HCT116 (cell line): ENCODE measurements around the gene CCDC177. TPM values are rescaled to one million over a fixed set of nuclear protein-coding genes. Genes with fewer than 3 reads are reported as not detected.
A peak's percentile ranks its signal among the peaks of the same experiment; 100 is the strongest.

ENCODE experiments used
- ATAC-seq: fragments of 200-7000 bp; cut with Tn5 transposase; 2 replicates; pipeline ENCODE4 v1.9.1; 2020; ENCODE audit warnings: mild to moderate bottlenecking, moderate library complexity
- BruUV-seq: library from RNA; stranded (reverse); fragments of 400-500 nt; replicated peaks from 2 replicates; lab custom pipeline; 2021; lab: Mats Ljungman, UMichigan
- CTCF ChIA-PET: fragments of 300-600 bp; sonication (Branson Sonifier 250); formaldehyde crosslinking; loops from one replicate; lab custom pipeline; 2021; ENCODE audit warnings: antibody characterized with exemption; lab: Charles Lee
- POLR2A ChIA-PET: fragments of 300-600, 350-600 bp; sonication (Branson Sonifier 250); formaldehyde crosslinking; loops from one replicate; lab custom pipeline; 2021; ENCODE audit warnings: antibody characterized with exemption; lab: Charles Lee
- RAD21 ChIA-PET, 2 experiments: fragments of 300-600 bp; sonication (Branson Sonifier 250); formaldehyde crosslinking; loops; one replicate each; lab custom pipeline; 2023; ENCODE audit warnings: low total read pairs in 2 of 2; ENCODE audit not compliant: uncharacterized antibody in 2 of 2, unreplicated experiment in 2 of 2, low non-redundant PET in 1 of 2; lab: Charles Lee
- DNase-seq: peaks from one replicate; pipeline ENCODE4 v3.0.0-alpha.2; 2010; ENCODE audit warnings: low read depth, low spot score
- H2AFZ ChIP-seq: fragments of 200-600 bp; shearing (Covaris generic), sonication (generic); 2 replicates; pipeline ENCODE4 v1.6.1; 2017; ENCODE audit warnings: low read depth, mixed run types, mixed read lengths, antibody characterized with exemption, low read length; ENCODE audit not compliant: poor library complexity, severe bottlenecking
- H3K27ac ChIP-seq: 2 replicates; pipeline ENCODE4 v1.5.1; 2012; ENCODE audit warnings: low read depth, low read length
- H3K27me3 ChIP-seq: fragments of 200-600 bp; sonication (generic); 2 replicates; pipeline ENCODE4 v1.6.1; 2016; ENCODE audit warnings: mixed run types, low read length, mixed read lengths; ENCODE audit not compliant: insufficient read depth
- H3K36me3 ChIP-seq, 2 experiments: fragments of 200-500 bp in 1 of 2; fragments of 200-600 bp in 1 of 2; sonication (Bioruptor generic) in 1 of 2; sonication (generic) in 1 of 2; 2 replicates each; pipeline versions ENCODE4 v1.5.1 to v1.6.1; 2014 to 2016; ENCODE audit warnings: low read length in 2 of 2, inconsistent platforms in 1 of 2, mixed read lengths in 1 of 2, mixed run types in 1 of 2; ENCODE audit not compliant: insufficient read depth in 2 of 2, control insufficient read depth in 1 of 2
- H3K4me1 ChIP-seq, 2 experiments: fragments of 200-600 bp in 1 of 2; sonication (generic) in 1 of 2; 2 replicates each; pipeline versions ENCODE4 v1.5.1 to v1.6.1; 2012 to 2017; ENCODE audit warnings: low read length in 2 of 2, inconsistent platforms in 1 of 2, mild to moderate bottlenecking in 1 of 2, mixed read lengths in 1 of 2, mixed run types in 1 of 2, moderate library complexity in 1 of 2; ENCODE audit not compliant: insufficient read depth in 2 of 2, control insufficient read depth in 1 of 2
- H3K4me2 ChIP-seq: fragments of 200-600 bp; sonication (generic); 2 replicates; pipeline ENCODE4 v1.6.1; 2017; ENCODE audit warnings: mixed run types, low read length, mixed read lengths
- H3K4me3 ChIP-seq, 2 experiments: fragments of 200-600 bp in 1 of 2; sonication (generic) in 1 of 2; replicated peaks in 1 of 2; 2 replicates each; pipeline ENCODE4 v1.5.1; 2011 to 2016; ENCODE audit warnings: low read length in 2 of 2, control low read depth in 1 of 2, low read depth in 1 of 2, mild to moderate bottlenecking in 1 of 2, mixed read lengths in 1 of 2, mixed run types in 1 of 2
- H3K79me2 ChIP-seq: fragments of 200-600 bp; sonication (generic); 2 replicates; pipeline ENCODE4 v1.6.1; 2017; ENCODE audit warnings: mild to moderate bottlenecking, mixed run types, low read length, moderate library complexity, mixed read lengths; ENCODE audit not compliant: insufficient read depth
- H3K9ac ChIP-seq: fragments of 200-600 bp; sonication (generic); 2 replicates; pipeline ENCODE4 v1.6.1; 2016; ENCODE audit warnings: low read length, mixed read lengths
- H3K9me2 ChIP-seq: fragments of 200-600 bp; sonication (generic), shearing (Covaris generic); 2 replicates; pipeline ENCODE4 v1.6.1; 2017; ENCODE audit warnings: mixed run types, mild to moderate bottlenecking, moderate library complexity; ENCODE audit not compliant: insufficient read depth
- H3K9me3 ChIP-seq, 2 experiments: fragments of 200-500 bp in 1 of 2; fragments of 200-600 bp in 1 of 2; sonication (Bioruptor generic) in 1 of 2; sonication (generic) in 1 of 2; 2 replicates each; pipeline ENCODE4 v1.6.1; 2014 to 2017; ENCODE audit warnings: low read length in 2 of 2, mixed read lengths in 2 of 2, inconsistent platforms in 1 of 2, low read depth in 1 of 2, mild to moderate bottlenecking in 1 of 2, mixed run types in 1 of 2, moderate library complexity in 1 of 2; ENCODE audit not compliant: control insufficient read depth in 1 of 2, insufficient read depth in 1 of 2
- H4K20me1 ChIP-seq: fragments of 200-600 bp; sonication (generic), shearing (Covaris generic); 2 replicates; pipeline ENCODE4 v1.6.1; 2017; ENCODE audit warnings: mixed run types, mild to moderate bottlenecking, moderate library complexity; ENCODE audit not compliant: insufficient read depth
- FOSL1 ChIP-seq: IDR thresholded peaks from 2 replicates; pipeline ENCODE4 v1.6.1; 2012; ENCODE audit warnings: low read depth
- JUND ChIP-seq: IDR thresholded peaks from 2 replicates; pipeline ENCODE4 v1.6.1; 2012
- RAD21 ChIP-seq: IDR thresholded peaks from 2 replicates; pipeline ENCODE4 v1.6.1; 2012; ENCODE audit warnings: low read depth, mild to moderate bottlenecking
- ZFX ChIP-seq: fragments of 450-650 bp; IDR thresholded peaks from 2 replicates; pipeline ENCODE4 v1.6.1; 2017
- intact Hi-C: fragments of 100-400 bp; cut with micrococcal nuclease; formaldehyde crosslinking; loops from 2 replicates; pipeline ENCODE4 v1.10.0; 2022
- total RNA-seq: library from RNA; stranded (reverse); gene quantifications from one replicate; pipeline ENCODE4 v1.2.1, GENCODE V29; 2021; ENCODE audit not compliant: unreplicated experiment
- TF ChIP-seq, protein P1 (sequence below), 3 experiments: fragments of 200-600 bp in 1 of 3; sonication (generic) in 1 of 3; IDR thresholded peaks in 2 of 3; conservative IDR thresholded peaks in 1 of 3; 2 replicates each; pipeline ENCODE4 v1.5.1; 2012 to 2017; ENCODE audit warnings: low read depth in 2 of 3, low read length in 2 of 3, antibody characterized with exemption in 1 of 3, borderline replicate concordance in 1 of 3, control low read depth in 1 of 3, mild to moderate bottlenecking in 1 of 3, mixed read lengths in 1 of 3, mixed run types in 1 of 3, moderate library complexity in 1 of 3; ENCODE audit not compliant: insufficient read depth in 1 of 3
- TF ChIP-seq, protein P2 (sequence below): IDR thresholded peaks from 2 replicates; pipeline ENCODE4 v1.6.1; 2012
- TF ChIP-seq, protein P3 (sequence below): IDR thresholded peaks from 2 replicates; pipeline ENCODE4 v1.6.1; 2011; ENCODE audit warnings: mild to moderate bottlenecking, low read length, moderate library complexity; ENCODE audit not compliant: insufficient replicate concordance; ENCODE audit errors: extremely low read depth
- TF ChIP-seq, protein P4 (sequence below): IDR thresholded peaks from 2 replicates; pipeline ENCODE4 v1.6.1; 2012

CCDC177 gene
- total RNA-seq, 1 experiment from 2014 or later, result not detected

DNA sequence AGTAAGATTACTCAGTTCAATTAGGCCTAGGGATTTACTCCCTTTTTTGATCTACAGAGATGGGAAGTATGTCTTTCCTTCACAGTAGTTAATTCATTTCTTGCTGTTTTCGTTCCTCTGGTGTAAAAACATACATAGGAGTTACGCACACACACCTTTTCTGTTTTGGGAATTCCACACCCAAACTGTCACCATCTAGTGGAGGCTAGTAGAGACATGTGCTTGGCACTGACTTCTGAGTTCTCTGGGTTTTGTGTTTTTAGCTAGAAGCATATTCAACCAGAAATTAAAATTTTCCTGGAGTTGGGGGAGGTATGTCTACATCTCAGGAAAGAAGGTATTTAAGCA, 38.1 kb upstream of the CCDC177 start:
- no peaks in the 10 kb centered on the region for H3K36me3 ChIP-seq
- intact Hi-C loops, result no loop called here
- H2AFZ ChIP-seq, result no peak overlapping the region
- peak overlapping the region; percentile 99 for H3K4me2 ChIP-seq
- peaks cover 10 to 22% of the 10 kb centered on the region in 2 experiments for H3K4me1 ChIP-seq
- CTCF ChIA-PET, result no interaction called here
- TF ChIP-seq, protein P1, sequence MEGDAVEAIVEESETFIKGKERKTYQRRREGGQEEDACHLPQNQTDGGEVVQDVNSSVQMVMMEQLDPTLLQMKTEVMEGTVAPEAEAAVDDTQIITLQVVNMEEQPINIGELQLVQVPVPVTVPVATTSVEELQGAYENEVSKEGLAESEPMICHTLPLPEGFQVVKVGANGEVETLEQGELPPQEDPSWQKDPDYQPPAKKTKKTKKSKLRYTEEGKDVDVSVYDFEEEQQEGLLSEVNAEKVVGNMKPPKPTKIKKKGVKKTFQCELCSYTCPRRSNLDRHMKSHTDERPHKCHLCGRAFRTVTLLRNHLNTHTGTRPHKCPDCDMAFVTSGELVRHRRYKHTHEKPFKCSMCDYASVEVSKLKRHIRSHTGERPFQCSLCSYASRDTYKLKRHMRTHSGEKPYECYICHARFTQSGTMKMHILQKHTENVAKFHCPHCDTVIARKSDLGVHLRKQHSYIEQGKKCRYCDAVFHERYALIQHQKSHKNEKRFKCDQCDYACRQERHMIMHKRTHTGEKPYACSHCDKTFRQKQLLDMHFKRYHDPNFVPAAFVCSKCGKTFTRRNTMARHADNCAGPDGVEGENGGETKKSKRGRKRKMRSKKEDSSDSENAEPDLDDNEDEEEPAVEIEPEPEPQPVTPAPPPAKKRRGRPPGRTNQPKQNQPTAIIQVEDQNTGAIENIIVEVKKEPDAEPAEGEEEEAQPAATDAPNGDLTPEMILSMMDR (IDR thresholded peaks at IDR 0.05 in 2 of 3, conservative IDR thresholded peaks at IDR 0.05 in 1 of 3; ENCODE audit: borderline replicate concordance in 1 of 3, insufficient read depth in 1 of 3, low read depth in 2 of 3, low read length in 2 of 3), result peak; percentile 4 to 22 (median 19); a peak in 2 of 6 replicates
- TF ChIP-seq FOSL1, result no peak
- TF ChIP-seq, protein P2, sequence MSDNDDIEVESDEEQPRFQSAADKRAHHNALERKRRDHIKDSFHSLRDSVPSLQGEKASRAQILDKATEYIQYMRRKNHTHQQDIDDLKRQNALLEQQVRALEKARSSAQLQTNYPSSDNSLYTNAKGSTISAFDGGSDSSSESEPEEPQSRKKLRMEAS, result peak; percentile 69
- TF ChIP-seq RAD21, result peak; percentile 27; the same call in 1 of the 2 replicates
- ATAC-seq (no peak), DNase-seq (peak; percentile 7)
- H3K4me3 ChIP-seq, result peak overlapping the region; percentile 66 to 79
- 0 out of 2 replicates have a peak overlapping the region, but pooled peaks have one; percentile 46 for H3K27ac ChIP-seq
- no peaks in the 10 kb centered on the region for H3K9me2 ChIP-seq
- POLR2A ChIA-PET, result no interaction called here
- no peaks in the 10 kb centered on the region for H3K9me3 ChIP-seq
- H3K9ac ChIP-seq, result peak overlapping the region; percentile 69
- TSS peak; percentile 50 for BruUV-seq
- RAD21 ChIA-PET, result no interaction called here
- no peaks in the 10 kb centered on the region for H3K27me3 ChIP-seq
- H4K20me1 ChIP-seq, result no peaks in the 10 kb centered on the region
- no peaks in the 10 kb centered on the region; the same call in 1 of the 2 replicates for H3K79me2 ChIP-seq

DNA sequence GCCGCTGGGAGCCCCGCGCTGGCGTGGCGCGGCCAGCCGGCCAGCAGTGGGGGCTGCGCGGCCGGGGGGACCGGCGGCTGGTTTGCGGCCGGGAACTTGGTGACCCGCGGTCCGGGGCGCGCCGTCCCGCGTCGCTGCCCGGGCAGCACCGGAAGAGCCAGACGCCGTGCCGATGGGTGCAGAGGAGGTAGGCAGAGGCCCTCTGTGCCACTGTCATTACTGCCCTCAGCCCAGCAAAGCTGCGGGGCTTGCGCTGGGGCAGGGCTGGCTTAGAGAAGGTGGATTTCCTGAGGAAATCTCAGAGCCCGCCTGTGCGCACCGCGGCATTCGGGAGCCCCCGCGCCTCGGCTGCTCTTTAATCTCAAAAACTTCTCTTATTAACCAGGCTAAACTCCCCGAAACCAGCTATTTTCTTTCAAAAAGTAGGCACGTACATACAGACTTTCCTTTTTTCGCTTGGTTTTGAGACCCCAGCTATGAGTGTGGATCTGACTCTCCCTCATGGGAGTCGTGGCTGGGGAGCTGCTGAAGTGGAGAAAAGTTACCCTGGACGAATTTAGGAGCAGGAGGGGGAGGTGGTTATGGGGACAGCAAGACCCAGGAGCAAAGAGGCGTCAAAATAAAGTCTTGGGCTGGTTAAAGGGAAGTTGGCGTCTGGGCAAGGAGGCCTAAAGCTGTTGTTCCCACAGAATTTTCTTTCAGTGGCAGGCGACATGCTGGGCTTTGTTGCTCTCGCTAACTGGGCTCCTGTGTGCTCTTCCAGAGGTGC, 37.5 kb upstream of the CCDC177 start:
- Histone ChIP-seq H3K9me3 (no peaks in the 10 kb centered on the region), H3K4me2 (peak overlapping the region; percentile 99), H3K27me3 (no peaks in the 10 kb centered on the region), H3K9ac (peak overlapping the region; percentile 69), H3K79me2 (no peaks in the 10 kb centered on the region; the same call in 1 of the 2 replicates), H3K9me2 (no peaks in the 10 kb centered on the region), H3K36me3 (no peaks in the 10 kb centered on the region), H3K27ac (peak overlapping the region; percentile 46; the same call in 1 of the 2 replicates), H3K4me1 (peaks cover 16 to 27% of the 10 kb centered on the region in 2 experiments), H2AFZ (no peak overlapping the region), H4K20me1 (no peaks in the 10 kb centered on the region), H3K4me3 (peak overlapping the region; percentile 66 to 79)
- ChIA-PET CTCF (interaction anchor here (1.0 kb wide), 1 partner anchor 28 kb away, joined by 4 read pairs; no protein-coding TSS in a partner anchor), RAD21 (no interaction called here), POLR2A (interaction anchor here (1.1 kb wide), 1 partner anchor 102 kb away, joined by 3 read pairs; no protein-coding TSS in a partner anchor)
- no peak for TF ChIP-seq RAD21
- no peak for TF ChIP-seq JUND
- TF ChIP-seq, protein P3, sequence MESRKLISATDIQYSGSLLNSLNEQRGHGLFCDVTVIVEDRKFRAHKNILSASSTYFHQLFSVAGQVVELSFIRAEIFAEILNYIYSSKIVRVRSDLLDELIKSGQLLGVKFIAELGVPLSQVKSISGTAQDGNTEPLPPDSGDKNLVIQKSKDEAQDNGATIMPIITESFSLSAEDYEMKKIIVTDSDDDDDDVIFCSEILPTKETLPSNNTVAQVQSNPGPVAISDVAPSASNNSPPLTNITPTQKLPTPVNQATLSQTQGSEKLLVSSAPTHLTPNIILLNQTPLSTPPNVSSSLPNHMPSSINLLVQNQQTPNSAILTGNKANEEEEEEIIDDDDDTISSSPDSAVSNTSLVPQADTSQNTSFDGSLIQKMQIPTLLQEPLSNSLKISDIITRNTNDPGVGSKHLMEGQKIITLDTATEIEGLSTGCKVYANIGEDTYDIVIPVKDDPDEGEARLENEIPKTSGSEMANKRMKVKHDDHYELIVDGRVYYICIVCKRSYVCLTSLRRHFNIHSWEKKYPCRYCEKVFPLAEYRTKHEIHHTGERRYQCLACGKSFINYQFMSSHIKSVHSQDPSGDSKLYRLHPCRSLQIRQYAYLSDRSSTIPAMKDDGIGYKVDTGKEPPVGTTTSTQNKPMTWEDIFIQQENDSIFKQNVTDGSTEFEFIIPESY, result no peak
- TF ChIP-seq ZFX, result peak; percentile 83
- TF ChIP-seq, protein P4, sequence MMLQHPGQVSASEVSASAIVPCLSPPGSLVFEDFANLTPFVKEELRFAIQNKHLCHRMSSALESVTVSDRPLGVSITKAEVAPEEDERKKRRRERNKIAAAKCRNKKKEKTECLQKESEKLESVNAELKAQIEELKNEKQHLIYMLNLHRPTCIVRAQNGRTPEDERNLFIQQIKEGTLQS, result no peak
- no TSS peak for BruUV-seq
- DNase-seq (no peak), ATAC-seq (peak; percentile 38)
- intact Hi-C loops, result no loop called here
